ENCODE data around the gene PEDS1. TPM values are rescaled to one million over a fixed set of nuclear protein-coding genes. Genes with fewer than 3 reads are reported as not detected.

Gene PEDS1
- total and polyA plus RNA-seq, 2 of the 13 experiments (the other 11 are each of a cell fraction or from before 2014, with no cell fraction given): 30.5 to 93.9 TPM

- TF ChIP-seq GRHL1 (CRISPR knock-in tag; conservative IDR thresholded peaks at IDR 0.05) (no peak), ZNF44 (CRISPR knock-in tag; IDR thresholded peaks at IDR 0.05) (peak; percentile 87), ZNF687 (CRISPR knock-in tag; IDR thresholded peaks at IDR 0.05) (peak; percentile 92), MAFF (IDR thresholded peaks at IDR 0.05; ENCODE audit: low read depth, low read length) (no peak), ZBTB25 (CRISPR knock-in tag; IDR thresholded peaks at IDR 0.05) (peak; percentile 94), NFYC (CRISPR knock-in tag; IDR thresholded peaks at IDR 0.05) (peak; percentile 85), ZNF460 (CRISPR knock-in tag; IDR thresholded peaks at IDR 0.05; ENCODE audit: borderline replicate concordance) (no peak; the same call in 1 of the 2 replicates), ZXDC (CRISPR knock-in tag; IDR thresholded peaks at IDR 0.05) (peak; percentile 64; the same call in 1 of the 2 replicates), PATZ1 (CRISPR knock-in tag; IDR thresholded peaks at IDR 0.05) (peak; percentile 94), E2F1 (CRISPR knock-in tag; IDR thresholded peaks at IDR 0.05) (no peak; the same call in 1 of the 2 replicates), CSRNP2 (CRISPR knock-in tag; conservative IDR thresholded peaks at IDR 0.05; ENCODE audit: low read depth) (no peak), SMAD1 (CRISPR knock-in tag; IDR thresholded peaks at IDR 0.05; ENCODE audit: borderline replicate concordance, low read depth) (peak; percentile 93)
These were observed 19.0 kb upstream of the PEDS1 start (continued) for GRCh38 chr20:50172347-50173013.

Measured in HepG2 (cell line).